Vagina (tissue), 2 donors: ENCODE results near the gene FMO1. TPM values are rescaled to one million over a fixed set of nuclear protein-coding genes. Genes with fewer than 3 reads are reported as not detected.

Source experiments
- DNase-seq, 2 donors: peaks; one replicate each; pipeline ENCODE4 v3.0.0-alpha.2; 2017; ENCODE audit errors: extremely low spot score in 2 of 2
- H3K27ac ChIP-seq: fragments of 200-600 bp; sonication (generic); one replicate; pipeline ENCODE4 v1.5.1; 2019
- H3K27me3 ChIP-seq: fragments of 200-600 bp; sonication (generic); one replicate; pipeline ENCODE4 v1.5.1; 2019
- H3K36me3 ChIP-seq, 2 donors: fragments of 200-600 bp; sonication (generic); one replicate each; pipeline ENCODE4 v1.5.1; 2017 to 2019
- H3K4me1 ChIP-seq: fragments of 200-600 bp; sonication (generic); one replicate; pipeline ENCODE4 v1.5.1; 2019
- H3K4me3 ChIP-seq, 2 donors: fragments of 200-600 bp; sonication (generic); 1 replicate in 1 of 2; 2 replicates in 1 of 2; pipeline ENCODE4 v1.5.1; 2016 to 2019
- H3K9me3 ChIP-seq: fragments of 200-600 bp; sonication (generic); one replicate; pipeline ENCODE4 v1.5.1; 2019
- CTCF ChIP-seq, 3 experiments: fragments of 450-650 bp in 2 of 3; fragments of 200-600 bp in 1 of 3; sonication (generic) in 1 of 3; IDR thresholded peaks; one replicate each; pipeline ENCODE4 v1.5.1; 2017 to 2019; ENCODE audit warnings: antibody characterized with exemption in 3 of 3, mild to moderate bottlenecking in 2 of 3, moderate library complexity in 2 of 3
- POLR2A ChIP-seq, 2 donors: fragments of 450-650 bp; IDR thresholded peaks; one replicate each; pipeline ENCODE4 v1.6.1; 2017; ENCODE audit warnings: antibody characterized with exemption in 2 of 2, mild to moderate bottlenecking in 2 of 2, moderate library complexity in 2 of 2
- POLR2AphosphoS5 ChIP-seq, 2 donors: sonication (generic); formaldehyde crosslinking; IDR thresholded peaks; one replicate each; pipeline ENCODE4 v1.9.0; 2017; ENCODE audit warnings: antibody characterized with exemption in 2 of 2, mild to moderate bottlenecking in 2 of 2, low read depth in 1 of 2; ENCODE audit not compliant: insufficient read depth in 1 of 2
- intact Hi-C: fragments of 100-400 bp; cut with DNase I; formaldehyde crosslinking; loops from one replicate; pipeline ENCODE4 v1.15.1; 2023
- total RNA-seq: library from RNA; depleted of rRNA; stranded (reverse); fragments of >200 nt; gene quantifications from one replicate; pipeline ENCODE4 v1.2.3, GENCODE V29; 2016

FMO1 gene
- total RNA-seq, 1 donor from 2014 or later: 6.4 TPM

GRCh38 chr1:171270806-171271205 is 22.5 kb downstream of the FMO1 start:
- Histone ChIP-seq H3K36me3 (no peaks in the 10 kb centered on the region), H3K27ac (no peak overlapping the region), H3K4me3 (no peak overlapping the region), H3K4me1 (peaks cover 7% of the 10 kb centered on the region), H3K9me3 (no peaks in the 10 kb centered on the region), H3K27me3 (no peaks in the 10 kb centered on the region)
- TF ChIP-seq CTCF (IDR thresholded peaks at IDR 0.05) (no peak), POLR2A (IDR thresholded peaks at IDR 0.05) (no peak), POLR2AphosphoS5 (IDR thresholded peaks at IDR 0.05; ENCODE audit: insufficient read depth in 1 of 2, low read depth in 1 of 2) (no peak)
- no peak for DNase-seq
- intact Hi-C loops: no loop called here

- H3K9me3 ChIP-seq: no peaks in the 10 kb centered on the region
- TF ChIP-seq POLR2AphosphoS5 (IDR thresholded peaks at IDR 0.05; ENCODE audit: insufficient read depth in 1 of 2, low read depth in 1 of 2): no peak
- no peak for TF ChIP-seq CTCF (IDR thresholded peaks at IDR 0.05)
- no peak for TF ChIP-seq POLR2A (IDR thresholded peaks at IDR 0.05)
- no peaks in the 10 kb centered on the region for H3K4me1 ChIP-seq
- H3K27me3 ChIP-seq: no peaks in the 10 kb centered on the region
- no peak overlapping the region for H3K4me3 ChIP-seq
- no peak for DNase-seq
- no peak overlapping the region for H3K27ac ChIP-seq
- intact Hi-C loops: no loop called here
- H3K36me3 ChIP-seq: no peaks in the 10 kb centered on the region
Observed at GRCh38 chr1:171277534-171277933, 29.2 kb downstream of the FMO1 start.

GRCh38 chr1:171279234-171279633 is 30.9 kb downstream of the FMO1 start:
- H3K27me3 ChIP-seq: no peaks in the 10 kb centered on the region
- TF ChIP-seq CTCF (IDR thresholded peaks at IDR 0.05): no peak
- TF ChIP-seq POLR2AphosphoS5 (IDR thresholded peaks at IDR 0.05; ENCODE audit: insufficient read depth in 1 of 2, low read depth in 1 of 2): no peak
- TF ChIP-seq POLR2A (IDR thresholded peaks at IDR 0.05): no peak
- H3K4me1 ChIP-seq: no peaks in the 10 kb centered on the region
- H3K27ac ChIP-seq: no peak overlapping the region
- intact Hi-C loops: no loop called here
- H3K9me3 ChIP-seq: no peaks in the 10 kb centered on the region
- DNase-seq: no peak
- H3K4me3 ChIP-seq: no peak overlapping the region
- H3K36me3 ChIP-seq: no peaks in the 10 kb centered on the region

DNA sequence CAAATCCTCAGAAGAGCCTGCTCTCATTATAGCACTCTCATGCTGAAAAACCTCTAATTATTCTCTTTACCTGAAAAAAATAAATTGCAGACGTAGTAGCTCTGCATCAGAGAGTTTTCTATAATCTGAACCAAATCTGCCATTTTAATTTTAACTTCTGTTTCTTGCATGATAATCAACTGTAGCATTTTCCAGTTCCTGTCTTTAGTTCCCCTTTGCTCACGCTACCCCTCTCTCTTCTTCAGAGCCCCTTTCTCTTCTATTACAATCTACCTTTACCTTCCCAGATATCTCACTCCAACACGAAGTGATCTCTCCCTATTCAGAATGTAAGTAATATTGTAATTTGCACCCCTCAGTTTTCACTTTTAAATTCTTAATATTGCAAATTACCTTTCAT is 31.4 kb downstream of the FMO1 start:
- H3K4me1 ChIP-seq: no peaks in the 10 kb centered on the region
- DNase-seq: no peak

GRCh38 chr1:171280599-171280998 is 32.3 kb downstream of the FMO1 start:
- H3K4me3 ChIP-seq: no peak overlapping the region
- intact Hi-C loops: no loop called here
- DNase-seq: no peak
- no peaks in the 10 kb centered on the region for H3K36me3 ChIP-seq
- H3K4me1 ChIP-seq: no peaks in the 10 kb centered on the region
- no peaks in the 10 kb centered on the region for H3K9me3 ChIP-seq
- H3K27me3 ChIP-seq: no peaks in the 10 kb centered on the region
- no peak overlapping the region for H3K27ac ChIP-seq
- TF ChIP-seq POLR2AphosphoS5 (IDR thresholded peaks at IDR 0.05; ENCODE audit: insufficient read depth in 1 of 2, low read depth in 1 of 2) (no peak), POLR2A (IDR thresholded peaks at IDR 0.05) (no peak), CTCF (IDR thresholded peaks at IDR 0.05) (no peak)

More for the DNA sequence above, 31.4 kb downstream of the FMO1 start:
- Histone ChIP-seq H3K27ac (no peak overlapping the region), H3K9me3 (no peaks in the 10 kb centered on the region), H3K27me3 (no peaks in the 10 kb centered on the region), H3K36me3 (no peaks in the 10 kb centered on the region), H3K4me3 (no peak overlapping the region)
- no peak for TF ChIP-seq CTCF (IDR thresholded peaks at IDR 0.05)
- no peak for TF ChIP-seq POLR2AphosphoS5 (IDR thresholded peaks at IDR 0.05; ENCODE audit: insufficient read depth in 1 of 2, low read depth in 1 of 2)
- no peak for TF ChIP-seq POLR2A (IDR thresholded peaks at IDR 0.05)
- intact Hi-C loops: no loop called here
